GM23248 (cell line): Measurements from ENCODE around the gene AP2S1. TPM values are rescaled to one million over a fixed set of nuclear protein-coding genes. Genes with fewer than 3 reads are reported as not detected.
A peak's percentile ranks its signal among the peaks of the same experiment; 100 is the strongest.

ENCODE experiments used
- DNase-seq: peaks from one replicate; pipeline ENCODE4 v3.0.0-alpha.2; 2015
- H2AFZ ChIP-seq: fragments of 200-600 bp; sonication (generic); 2 replicates; pipeline ENCODE4 v1.6.1; 2016; ENCODE audit warnings: antibody characterized with exemption
- H3F3A ChIP-seq: fragments of 200-600 bp; sonication (generic); 2 replicates; pipeline ENCODE4 v1.6.1; 2016; ENCODE audit warnings: mild to moderate bottlenecking, antibody characterized with exemption, mixed run types; ENCODE audit not compliant: insufficient read depth
- H3K27ac ChIP-seq: fragments of 200-600 bp; sonication (generic); 2 replicates; pipeline ENCODE4 v1.5.1; 2016; ENCODE audit warnings: mild to moderate bottlenecking
- H3K27me3 ChIP-seq: fragments of 200-600 bp; sonication (generic); replicated peaks from 2 replicates; pipeline ENCODE4 v1.6.1; 2016; ENCODE audit warnings: mild to moderate bottlenecking; ENCODE audit not compliant: insufficient read depth
- H3K36me3 ChIP-seq: fragments of 200-600 bp; sonication (generic); 2 replicates; pipeline ENCODE4 v1.6.1; 2016; ENCODE audit warnings: low read depth, mild to moderate bottlenecking
- H3K4me1 ChIP-seq: fragments of 200-600 bp; sonication (generic); 2 replicates; pipeline ENCODE4 v1.6.1; 2016; ENCODE audit warnings: mild to moderate bottlenecking; ENCODE audit not compliant: insufficient read depth
- H3K4me2 ChIP-seq: fragments of 200-600 bp; sonication (generic); one replicate; pipeline ENCODE4 v1.6.1; 2016; ENCODE audit warnings: mild to moderate bottlenecking; ENCODE audit not compliant: unreplicated experiment
- H3K4me3 ChIP-seq: fragments of 200-600 bp; sonication (generic); 2 replicates; pipeline ENCODE4 v1.5.1; 2016; ENCODE audit warnings: mild to moderate bottlenecking
- H3K79me2 ChIP-seq: fragments of 200-600 bp; sonication (generic); 2 replicates; pipeline ENCODE4 v1.6.1; 2016; ENCODE audit warnings: mild to moderate bottlenecking; ENCODE audit not compliant: insufficient read depth
- H3K9ac ChIP-seq: fragments of 200-600 bp; sonication (generic); 2 replicates; pipeline ENCODE4 v1.6.1; 2016; ENCODE audit warnings: mild to moderate bottlenecking
- H3K9me2 ChIP-seq: fragments of 200-600 bp; sonication (generic); 2 replicates; pipeline ENCODE4 v1.6.1; 2016; ENCODE audit warnings: mixed run types, mild to moderate bottlenecking, moderate library complexity; ENCODE audit not compliant: insufficient read depth
- H3K9me3 ChIP-seq: fragments of 200-600 bp; sonication (generic); one replicate; pipeline ENCODE4 v1.6.1; 2017; ENCODE audit warnings: low read depth
- H4K20me1 ChIP-seq: fragments of 200-600 bp; sonication (generic); 2 replicates; pipeline ENCODE4 v1.6.0; 2016; ENCODE audit not compliant: insufficient read depth
- EZH2 ChIP-seq: fragments of 200-600 bp; sonication (generic); IDR thresholded peaks from 2 replicates; pipeline ENCODE4 v1.6.1; 2018; ENCODE audit warnings: antibody characterized with exemption, mild to moderate bottlenecking; ENCODE audit not compliant: insufficient read depth, poor library complexity, severe bottlenecking
- EZH2phosphoT487 ChIP-seq: fragments of 200-600 bp; sonication (generic); IDR thresholded peaks from 2 replicates; pipeline ENCODE4 v1.6.1; 2018; ENCODE audit warnings: antibody characterized with exemption, moderate library complexity, mild to moderate bottlenecking, low read depth; ENCODE audit not compliant: insufficient read depth
- WGBS, 2 experiments: methylation state at CpG; one replicate each; pipeline ENCODE4 v1.1.6; 2015 to 2017; ENCODE audit warnings: low lambda C conversion rate in 2 of 2, low coverage in 1 of 2; ENCODE audit errors: missing lambda C conversion rate in 2 of 2; 5-methylcytosine and 5-hydroxymethylcytosine counted together
- in situ Hi-C: fragments of 300-500 bp; cut with MboI; formaldehyde crosslinking; loops from 2 replicates; pipeline ENCODE4 v1.15.0; 2020
- polyA plus RNA-seq: library from polyadenylated mRNA; unstranded; fragments of >200 nt; fragmentation: Nextera tagmentation; extraction: Ambion mirVana; gene quantifications from 2 replicates; pipeline ENCODE4 v1.2.1, GENCODE V29; 2016
- total RNA-seq: library from RNA; depleted of rRNA; stranded (reverse); fragments of >200 nt; shearing (Covaris generic); gene quantifications from 2 replicates; pipeline ENCODE4 v1.2.3, GENCODE V29; 2014

Gene AP2S1
- total and polyA plus RNA-seq, 2 experiments from 2014 or later, result 231 to 584 TPM

DNA sequence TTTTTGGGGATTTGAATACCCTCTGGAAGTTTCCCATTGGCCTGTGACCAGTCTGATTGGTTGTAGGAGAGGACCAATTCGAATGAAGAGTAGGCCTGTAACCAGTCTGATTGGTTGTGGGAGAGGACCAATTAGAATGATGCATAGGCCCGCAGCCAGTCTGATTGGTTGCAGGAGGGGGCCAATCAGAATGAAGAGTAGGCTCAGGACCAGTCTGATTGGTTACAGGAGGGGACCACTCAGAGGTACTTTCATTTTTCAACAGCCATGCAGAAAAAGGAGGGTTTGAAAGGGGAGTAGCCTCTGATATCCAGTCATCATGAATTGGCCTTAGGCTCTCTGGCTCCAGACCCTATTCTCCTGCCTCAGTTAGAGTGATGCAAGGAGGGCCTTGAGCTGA, 31.8 kb downstream of the AP2S1 start:
- peak; percentile 17 for DNase-seq
- no peaks in the 10 kb centered on the region for H4K20me1 ChIP-seq
- no peaks in the 10 kb centered on the region for H3K36me3 ChIP-seq
- H3F3A ChIP-seq, result no peaks in the 10 kb centered on the region
- H3K79me2 ChIP-seq, result no peaks in the 10 kb centered on the region
- 96 to 100% methylated on average over 2 of the region's 2 CpGs for WGBS, 2 experiments
- H3K4me3 ChIP-seq, result no peak overlapping the region
- no peak overlapping the region for H3K9ac ChIP-seq
- no peaks in the 10 kb centered on the region for H3K9me3 ChIP-seq
- no peaks in the 10 kb centered on the region for H3K9me2 ChIP-seq
- in situ Hi-C loops, result no loop called here
- H3K4me1 ChIP-seq, result no peaks in the 10 kb centered on the region
- H2AFZ ChIP-seq, result no peak overlapping the region
- TF ChIP-seq EZH2, result no peak
- TF ChIP-seq EZH2phosphoT487, result no peak
- no peak overlapping the region for H3K4me2 ChIP-seq
- no peak overlapping the region for H3K27ac ChIP-seq
- no peaks in the 10 kb centered on the region for H3K27me3 ChIP-seq

DNA sequence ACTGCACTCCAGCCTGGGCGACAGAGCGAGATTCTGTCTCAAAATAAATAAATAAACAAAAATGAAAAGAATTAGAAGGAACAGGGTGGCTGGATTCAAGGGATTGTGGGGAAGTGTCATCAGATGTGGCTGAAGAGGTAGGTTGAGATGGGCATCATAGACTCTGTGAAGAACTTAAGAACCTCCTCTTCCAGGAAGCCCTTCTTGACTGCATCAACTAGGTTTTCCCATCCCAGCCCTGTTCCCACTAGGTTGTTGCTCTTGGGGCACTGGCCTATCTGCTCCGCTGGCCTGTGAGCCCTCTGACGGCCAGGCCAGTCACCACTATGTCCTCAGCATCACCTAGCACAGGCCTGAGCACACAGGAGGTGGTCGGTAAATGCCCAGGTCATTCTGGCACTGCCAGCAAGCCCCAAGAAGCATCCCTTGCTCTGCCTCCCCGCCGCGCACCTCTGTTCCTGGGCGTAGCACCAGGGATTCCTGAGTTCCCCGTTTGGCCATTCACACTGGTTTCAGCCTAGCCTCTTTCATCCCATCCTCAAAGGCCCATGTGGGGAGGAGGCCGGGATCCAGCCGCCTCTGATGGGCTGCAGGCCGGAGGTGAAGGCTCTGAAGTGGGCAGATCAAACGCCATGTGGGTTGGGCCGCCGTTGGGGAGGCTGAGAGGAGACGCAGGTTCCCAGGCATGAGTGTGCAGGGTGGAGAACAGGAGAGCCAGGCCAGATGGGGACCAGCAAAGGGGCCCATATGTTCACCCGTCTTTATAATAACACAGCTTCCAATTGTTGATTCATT, 34.6 kb downstream of the AP2S1 start:
- no peak overlapping the region for H3K4me2 ChIP-seq
- no peaks in the 10 kb centered on the region for H3K9me3 ChIP-seq
- H3F3A ChIP-seq, result no peaks in the 10 kb centered on the region
- no peaks in the 10 kb centered on the region for H3K9me2 ChIP-seq
- no peak overlapping the region for H3K4me3 ChIP-seq
- DNase-seq, result no peak
- H3K27ac ChIP-seq, result no peak overlapping the region
- no peaks in the 10 kb centered on the region for H3K79me2 ChIP-seq
- no peaks in the 10 kb centered on the region for H4K20me1 ChIP-seq
- H3K9ac ChIP-seq, result no peak overlapping the region
- TF ChIP-seq EZH2phosphoT487 (no peak), EZH2 (no peak)
- H3K27me3 ChIP-seq, result no peaks in the 10 kb centered on the region
- no peaks in the 10 kb centered on the region for H3K4me1 ChIP-seq
- 63 to 67% methylated on average over 17 of the region's 18 CpGs for WGBS, 2 experiments
- in situ Hi-C loops, result no loop called here
- H3K36me3 ChIP-seq, result no peaks in the 10 kb centered on the region
- H2AFZ ChIP-seq, result no peak overlapping the region

DNA sequence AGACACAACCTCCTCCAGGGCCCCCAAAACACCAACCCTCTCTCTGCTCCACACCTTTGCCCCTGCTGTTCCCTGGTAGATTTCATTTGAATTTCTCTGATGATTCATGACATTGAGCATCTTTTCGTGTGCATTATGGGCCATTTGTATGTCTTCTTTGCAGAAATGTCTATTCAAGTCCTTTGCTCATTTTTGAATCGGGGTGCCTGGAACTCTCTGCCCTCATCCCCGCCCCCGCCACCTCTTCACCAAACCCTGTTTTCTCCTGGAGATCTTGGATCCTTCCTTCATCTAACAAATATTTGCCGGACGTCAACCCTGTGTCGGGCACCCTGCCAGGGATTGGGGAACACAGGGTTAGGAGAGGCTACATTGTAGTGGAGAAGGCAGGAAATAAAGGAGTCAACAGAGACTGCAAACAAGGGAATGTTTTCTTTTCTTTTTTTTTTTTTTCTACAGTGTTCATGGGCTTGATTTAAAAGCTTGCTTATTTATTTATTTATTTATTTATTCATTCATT, 36.7 kb downstream of the AP2S1 start:
- H3K36me3 ChIP-seq, result no peaks in the 10 kb centered on the region
- TF ChIP-seq EZH2phosphoT487 (no peak), EZH2 (no peak)
- H2AFZ ChIP-seq, result no peak overlapping the region
- 57 to 61% methylated on average over 7 of the region's 7 CpGs for WGBS, 2 experiments
- no peaks in the 10 kb centered on the region for H3K79me2 ChIP-seq
- no peaks in the 10 kb centered on the region for H3K9me3 ChIP-seq
- DNase-seq, result no peak
- no peak overlapping the region for H3K4me2 ChIP-seq
- no peak overlapping the region for H3K4me3 ChIP-seq
- no peak overlapping the region for H3K27ac ChIP-seq
- no peaks in the 10 kb centered on the region for H3F3A ChIP-seq
- no peaks in the 10 kb centered on the region for H3K9me2 ChIP-seq
- in situ Hi-C loops, result no loop called here
- H4K20me1 ChIP-seq, result no peaks in the 10 kb centered on the region
- no peaks in the 10 kb centered on the region for H3K4me1 ChIP-seq
- no peaks in the 10 kb centered on the region for H3K27me3 ChIP-seq
- no peak overlapping the region for H3K9ac ChIP-seq

DNA sequence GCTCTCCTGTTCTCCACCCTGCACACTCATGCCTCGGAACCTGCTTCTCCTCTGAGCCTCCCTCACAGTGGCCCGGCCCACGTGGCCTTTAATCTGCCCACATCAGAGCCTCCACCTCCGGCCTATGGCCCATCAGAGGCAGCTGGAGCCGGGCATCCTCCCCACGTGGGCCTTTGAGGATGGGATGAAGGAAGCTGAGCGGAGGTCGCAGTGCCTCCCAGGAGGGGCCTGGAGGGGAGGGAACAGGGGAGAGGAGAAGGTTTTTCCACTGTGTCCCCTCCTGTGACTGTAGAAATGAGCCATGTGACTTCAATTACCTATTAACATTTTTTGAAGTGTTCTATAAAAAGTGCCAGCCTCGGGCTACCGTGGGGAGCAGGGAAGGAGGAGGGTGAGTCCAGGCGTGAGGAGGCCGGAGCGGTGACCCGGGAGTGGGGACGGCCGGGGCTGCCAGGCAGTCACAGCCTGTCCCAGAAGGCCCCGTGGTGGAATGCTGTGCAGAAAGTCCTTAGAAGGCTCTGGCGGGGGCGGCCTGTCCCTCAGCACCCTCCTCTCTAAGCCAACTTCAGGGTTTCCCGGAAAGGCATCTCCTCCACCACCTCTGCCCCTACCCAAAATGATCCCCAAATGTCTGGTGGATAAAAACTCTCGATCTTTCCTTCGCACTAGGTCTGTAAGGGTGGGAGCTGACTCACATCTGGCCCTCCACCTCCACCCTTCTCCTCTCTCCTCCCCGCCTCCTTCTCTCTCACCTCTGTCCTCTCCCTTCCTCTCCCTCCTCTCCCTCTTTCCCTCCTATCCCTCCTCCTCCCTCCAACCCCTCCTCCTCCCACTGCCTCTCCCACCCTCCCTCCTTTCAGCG, 37.4 kb downstream of the AP2S1 start:
- no peak for DNase-seq
- WGBS, 2 experiments, result 73 to 74% methylated on average over 23 to 24 of the region's 24 CpGs
- H2AFZ ChIP-seq, result no peak overlapping the region

More for the DNA sequence above, 37.4 kb downstream of the AP2S1 start:
- no peak for TF ChIP-seq EZH2phosphoT487
- in situ Hi-C loops, result no loop called here
- H4K20me1 ChIP-seq, result no peaks in the 10 kb centered on the region
- no peaks in the 10 kb centered on the region for H3K36me3 ChIP-seq
- no peak overlapping the region for H3K4me2 ChIP-seq
- H3K9ac ChIP-seq, result no peak overlapping the region
- H3K4me1 ChIP-seq, result no peaks in the 10 kb centered on the region
- no peaks in the 10 kb centered on the region for H3K9me2 ChIP-seq
- no peak overlapping the region for H3K27ac ChIP-seq
- no peaks in the 10 kb centered on the region for H3K79me2 ChIP-seq
- H3K9me3 ChIP-seq, result no peaks in the 10 kb centered on the region
- H3K27me3 ChIP-seq, result no peaks in the 10 kb centered on the region
- no peak overlapping the region for H3K4me3 ChIP-seq
- H3F3A ChIP-seq, result no peaks in the 10 kb centered on the region
